HG03565 (cell line): Measurements from ENCODE around the gene BEST2.
"Not testable (repeated sequence)": the region's sequence is repeated elsewhere in the genome, so short reads cannot be mapped to it uniquely, and the experiment has no call there.

ENCODE experiments used
- ATAC-seq: cut with Tn5 transposase; IDR thresholded peaks from one replicate; pipeline ENCODE4 v1.9.1; 2021; ENCODE audit warnings: mild to moderate bottlenecking, moderate library complexity; ENCODE audit not compliant: unreplicated experiment

The BEST2 gene

GRCh38 chr19:12751635-12752034 is at the start of gene BEST2:
Gene BEST2, plus strand, starts transcription at chr19:12751791. Its CDS starts 802 bp downstream, at chr19:12752593.
- ATAC-seq = no peak

GRCh38 chr19:12703046-12703445 is 48.5 kb upstream of the BEST2 start:
- ATAC-seq = no peak

GRCh38 chr19:12705169-12705568 is 46.4 kb upstream of the BEST2 start:
- ATAC-seq = no peak

- ATAC-seq = no peak
These were observed 45.8 kb upstream of the BEST2 start for GRCh38 chr19:12705654-12706331.

- no peak for ATAC-seq
These were observed 45.3 kb upstream of the BEST2 start for GRCh38 chr19:12706332-12706718.

- no peak for ATAC-seq
These were observed 43.0 kb upstream of the BEST2 start for GRCh38 chr19:12708641-12709040.

GRCh38 chr19:12711187-12711586 is 40.4 kb upstream of the BEST2 start:
- no peak for ATAC-seq

GRCh38 chr19:12712077-12712476 is 39.5 kb upstream of the BEST2 start:
- not testable (repeated sequence) for ATAC-seq

GRCh38 chr19:12713304-12713703 is 38.3 kb upstream of the BEST2 start:
- not testable (repeated sequence) for ATAC-seq

- no peak for ATAC-seq
These were observed 36.5 kb upstream of the BEST2 start for GRCh38 chr19:12715102-12715501.

GRCh38 chr19:12715929-12716328 is 35.7 kb upstream of the BEST2 start:
- ATAC-seq = no peak

GRCh38 chr19:12720296-12720695 is 31.3 kb upstream of the BEST2 start:
- ATAC-seq = no peak

- ATAC-seq = no peak
These were observed 30.5 kb upstream of the BEST2 start for GRCh38 chr19:12720851-12721655.

- peak; percentile 4 for ATAC-seq
These were observed 29.7 kb upstream of the BEST2 start for GRCh38 chr19:12721656-12722565.

- peak; percentile 70 for ATAC-seq
These were observed 28.8 kb upstream of the BEST2 start for GRCh38 chr19:12722566-12723380.

- ATAC-seq = no peak
These were observed 28.3 kb upstream of the BEST2 start for GRCh38 chr19:12723381-12723640.

GRCh38 chr19:12723641-12724426 is 27.8 kb upstream of the BEST2 start, which contains the start of gene TNPO2:
Gene TNPO2, minus strand, starts transcription at chr19:12723932. Its CDS starts 2,955 bp downstream, at chr19:12720977.
- no peak for ATAC-seq

GRCh38 chr19:12725612-12726011 is 26.0 kb upstream of the BEST2 start:
- not testable (repeated sequence) for ATAC-seq

GRCh38 chr19:12726988-12727316 is 24.6 kb upstream of the BEST2 start:
- no peak for ATAC-seq
